ENCODE measurements around the gene STS. TPM values are rescaled to one million over a fixed set of nuclear protein-coding genes. Genes with fewer than 3 reads are reported as not detected.
A peak's percentile ranks its signal among the peaks of the same experiment; 100 is the strongest.

STS gene
- total RNA-seq, 2 experiments from 2014 or later, result 0.47 to 0.50 TPM

DNA sequence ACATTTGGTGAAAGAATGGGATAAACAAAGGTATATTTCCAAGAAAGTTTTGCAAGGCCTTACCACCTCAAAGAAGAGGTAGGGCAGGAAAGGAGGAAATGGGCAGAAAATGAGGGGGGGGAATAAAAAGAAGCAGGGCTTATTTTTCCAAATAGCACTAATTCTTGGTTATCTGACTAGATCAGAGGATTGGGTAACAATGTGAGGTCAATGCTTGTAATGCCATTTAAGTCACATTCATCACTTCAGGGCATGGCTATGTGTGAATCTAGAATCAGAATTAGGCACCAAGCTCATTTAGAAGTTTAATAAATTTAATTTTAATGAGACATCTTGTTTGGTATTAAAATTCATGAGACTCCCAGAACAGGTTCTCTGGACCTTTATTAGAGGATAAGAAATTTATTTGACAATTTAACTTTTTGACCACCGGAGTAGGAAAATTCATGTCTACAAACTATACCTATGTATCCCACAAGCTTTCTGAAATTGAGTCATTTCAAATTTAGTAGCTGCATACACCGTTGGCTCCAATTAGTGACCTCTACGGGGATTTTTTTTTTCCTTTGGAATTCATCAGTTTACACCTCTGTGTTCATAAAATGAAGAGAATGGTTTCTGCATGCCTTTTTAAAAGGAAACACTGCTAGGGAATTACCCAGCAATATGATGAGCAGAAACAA is 1.4 kb upstream of the STS start:
- ATAC-seq (ENCODE audit: poor library complexity) (no peak), DNase-seq (peak in 1 of 14 experiments; percentile 2)
- Histone ChIP-seq H3K27me3 (ENCODE audit: control insufficient read depth in 1 of 2, insufficient read depth in 2 of 2, low read length in 2 of 2) (no peaks in the 10 kb centered on the region), H3K4me3 (ENCODE audit: low read length) (no peak overlapping the region), H3K4me1 (ENCODE audit: insufficient read depth, low read length) (peaks cover 10% of the 10 kb centered on the region), H3K36me3 (ENCODE audit: insufficient read depth, low read length) (no peaks in the 10 kb centered on the region), H3K27ac (ENCODE audit: low read depth in 1 of 2, low read length in 2 of 2) (no peak overlapping the region), H3K9me3 (ENCODE audit: control insufficient read depth in 1 of 2, insufficient read depth in 1 of 2, low read length in 2 of 2) (no peaks in the 10 kb centered on the region)
- intact Hi-C loops (cut with DNase I, micrococcal nuclease), result loop anchor here in 1 of 2 experiments (10.0 kb wide), 1 partner anchor 779 kb away; the partner anchor contains the start of gene PNPLA4
- Mint-ChIP-seq H3K27me3 (no peaks in the 10 kb centered on the region), H3K36me3 (ENCODE audit: low read depth) (peaks cover 5% of the 10 kb centered on the region), H3K4me1 (ENCODE audit: low read depth) (peaks cover 29% of the 10 kb centered on the region), H3K27ac (peak overlapping the region; percentile 93), H3K9me3 (no peaks in the 10 kb centered on the region), H3K4me3 (peak overlapping the region; percentile 92)
- POLR2A ChIA-PET, result interaction anchor here (0.8 to 1.4 kb wide), 2 partner anchors 11 to 52 kb away, joined by 3 to 5 read pairs; no protein-coding TSS in a partner anchor
- TF ChIP-seq, protein P1, sequence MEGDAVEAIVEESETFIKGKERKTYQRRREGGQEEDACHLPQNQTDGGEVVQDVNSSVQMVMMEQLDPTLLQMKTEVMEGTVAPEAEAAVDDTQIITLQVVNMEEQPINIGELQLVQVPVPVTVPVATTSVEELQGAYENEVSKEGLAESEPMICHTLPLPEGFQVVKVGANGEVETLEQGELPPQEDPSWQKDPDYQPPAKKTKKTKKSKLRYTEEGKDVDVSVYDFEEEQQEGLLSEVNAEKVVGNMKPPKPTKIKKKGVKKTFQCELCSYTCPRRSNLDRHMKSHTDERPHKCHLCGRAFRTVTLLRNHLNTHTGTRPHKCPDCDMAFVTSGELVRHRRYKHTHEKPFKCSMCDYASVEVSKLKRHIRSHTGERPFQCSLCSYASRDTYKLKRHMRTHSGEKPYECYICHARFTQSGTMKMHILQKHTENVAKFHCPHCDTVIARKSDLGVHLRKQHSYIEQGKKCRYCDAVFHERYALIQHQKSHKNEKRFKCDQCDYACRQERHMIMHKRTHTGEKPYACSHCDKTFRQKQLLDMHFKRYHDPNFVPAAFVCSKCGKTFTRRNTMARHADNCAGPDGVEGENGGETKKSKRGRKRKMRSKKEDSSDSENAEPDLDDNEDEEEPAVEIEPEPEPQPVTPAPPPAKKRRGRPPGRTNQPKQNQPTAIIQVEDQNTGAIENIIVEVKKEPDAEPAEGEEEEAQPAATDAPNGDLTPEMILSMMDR (IDR thresholded peaks at IDR 0.05), result no peak
- CTCF ChIA-PET, result interaction anchor here (0.7 to 2.2 kb wide), 3 partner anchors 12 to 37 kb away, joined by 3 to 5 read pairs (median 4); no protein-coding TSS in a partner anchor

DNA sequence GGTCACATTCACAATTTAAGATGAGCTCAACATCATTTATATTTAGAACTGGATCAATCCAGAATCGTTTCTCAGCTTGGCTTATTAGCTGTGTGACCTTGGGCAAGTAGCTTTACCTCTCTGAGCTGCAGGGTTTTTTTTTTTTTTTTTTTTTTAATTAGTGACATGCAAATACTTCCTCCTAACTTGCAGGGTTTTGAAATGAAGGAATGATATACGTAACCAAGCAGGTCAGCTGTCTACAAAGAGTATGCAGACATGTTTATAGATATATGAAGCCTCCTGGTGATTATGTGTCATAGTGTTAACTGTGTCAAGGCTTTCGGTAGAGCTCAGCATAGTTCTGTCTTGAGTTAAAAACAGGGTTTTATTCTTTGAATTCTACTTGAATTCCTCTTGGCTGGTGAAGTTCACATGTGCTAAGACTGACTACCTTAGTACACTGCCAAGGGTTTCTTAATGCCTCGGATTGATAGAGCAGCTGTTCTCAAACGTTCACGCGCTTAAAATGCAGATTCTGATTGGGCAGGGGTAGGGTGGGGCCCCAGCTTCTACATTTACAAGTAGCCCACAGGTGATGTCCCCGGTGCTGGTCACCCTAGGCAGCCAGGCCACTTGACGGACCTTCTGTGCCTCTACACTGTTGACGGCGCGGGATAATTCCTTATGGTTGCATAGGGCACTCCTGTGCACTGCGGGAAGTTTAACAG is 654 bp upstream of the STS start:
- TF ChIP-seq, protein P1 (IDR thresholded peaks at IDR 0.05), result no peak
- CTCF ChIA-PET, result interaction anchor here (0.7 to 2.2 kb wide), 4 partner anchors 9 to 37 kb away, joined by 3 to 5 read pairs (median 4); no protein-coding TSS in a partner anchor
- Histone ChIP-seq H3K36me3 (ENCODE audit: insufficient read depth, low read length) (no peaks in the 10 kb centered on the region), H3K4me3 (ENCODE audit: low read length) (peak overlapping the region; percentile 98), H3K27ac (ENCODE audit: low read depth in 1 of 2, low read length in 2 of 2) (peak overlapping the region in 1 of 2 donors; percentile 65), H3K27me3 (ENCODE audit: control insufficient read depth in 1 of 2, insufficient read depth in 2 of 2, low read length in 2 of 2) (no peaks in the 10 kb centered on the region), H3K9me3 (ENCODE audit: control insufficient read depth in 1 of 2, insufficient read depth in 1 of 2, low read length in 2 of 2) (no peaks in the 10 kb centered on the region), H3K4me1 (ENCODE audit: insufficient read depth, low read length) (peaks cover 10% of the 10 kb centered on the region)
- H3K27me3 Mint-ChIP-seq, result no peaks in the 10 kb centered on the region
- H3K27ac Mint-ChIP-seq, result peak overlapping the region; percentile 93
- peaks cover 5% of the 10 kb centered on the region for H3K36me3 Mint-ChIP-seq (ENCODE audit: low read depth)
- POLR2A ChIA-PET, result interaction anchor here (0.8 to 1.4 kb wide), 2 partner anchors 12 to 53 kb away, joined by 3 to 5 read pairs; no protein-coding TSS in a partner anchor
- H3K9me3 Mint-ChIP-seq, result no peaks in the 10 kb centered on the region
- ATAC-seq (ENCODE audit: poor library complexity) (peak; percentile 14), DNase-seq (peak in 3 of 14 experiments; percentile 3 to 32 (median 16))
- intact Hi-C loops (cut with DNase I, micrococcal nuclease), result loop anchor here in 1 of 2 experiments (10.0 kb wide), 1 partner anchor 778 kb away; the partner anchor contains the start of gene PNPLA4
- peak overlapping the region; percentile 92 for H3K4me3 Mint-ChIP-seq
- H3K4me1 Mint-ChIP-seq (ENCODE audit: low read depth), result peaks cover 29% of the 10 kb centered on the region
